Stimulated activated naive CD4-positive, alpha-beta T cell (primary cell): ENCODE data around the gene THBS1.

Experiments used
- DNase-seq, 6 experiments: peaks; one replicate each; lab custom pipeline; 2025; lab: John Stamatoyannopoulos, UW

Gene THBS1

DNA sequence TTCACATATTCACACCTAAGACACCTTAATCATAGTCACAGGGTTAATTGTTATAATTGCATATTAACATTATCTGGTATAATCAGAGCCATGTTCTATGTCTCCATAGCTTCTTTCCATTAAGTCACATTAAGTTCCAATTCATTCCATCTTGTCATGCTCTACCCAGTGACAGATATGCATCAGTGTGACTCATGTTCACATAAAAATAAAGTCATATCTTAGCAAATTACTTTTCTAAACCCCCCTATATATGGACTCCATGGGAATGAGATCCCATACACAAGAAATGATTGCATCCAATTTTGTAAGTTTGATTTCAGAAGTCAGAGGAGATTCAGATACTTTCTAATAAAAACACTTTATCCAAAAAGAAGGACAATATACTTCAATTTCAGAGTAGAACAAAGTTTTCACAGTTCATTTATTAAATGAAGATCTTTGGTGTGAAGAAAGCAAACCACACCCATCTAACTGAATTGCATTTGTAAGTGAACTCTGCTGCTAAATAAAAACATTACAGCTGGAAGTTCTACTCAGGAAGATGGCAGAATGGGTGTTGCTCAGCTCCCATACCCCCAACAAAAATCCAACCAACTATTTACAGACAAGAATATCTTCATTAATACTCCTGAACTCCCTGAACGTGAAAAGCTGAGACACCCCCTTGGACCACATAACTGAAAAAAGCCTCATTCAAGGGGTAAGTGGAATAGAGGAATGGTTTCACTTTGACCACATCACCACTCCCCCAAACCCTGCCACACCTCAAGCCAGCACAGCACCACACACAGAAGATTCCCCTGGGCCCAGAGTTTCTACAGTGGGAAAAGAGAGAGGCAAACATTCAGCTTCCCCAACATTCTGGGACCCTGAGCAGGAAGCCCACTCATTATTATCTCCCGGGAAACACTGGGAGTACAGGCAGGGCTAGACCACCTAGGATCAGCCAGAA is 27.6 kb downstream of the THBS1 start:
- no peak for DNase-seq

DNA sequence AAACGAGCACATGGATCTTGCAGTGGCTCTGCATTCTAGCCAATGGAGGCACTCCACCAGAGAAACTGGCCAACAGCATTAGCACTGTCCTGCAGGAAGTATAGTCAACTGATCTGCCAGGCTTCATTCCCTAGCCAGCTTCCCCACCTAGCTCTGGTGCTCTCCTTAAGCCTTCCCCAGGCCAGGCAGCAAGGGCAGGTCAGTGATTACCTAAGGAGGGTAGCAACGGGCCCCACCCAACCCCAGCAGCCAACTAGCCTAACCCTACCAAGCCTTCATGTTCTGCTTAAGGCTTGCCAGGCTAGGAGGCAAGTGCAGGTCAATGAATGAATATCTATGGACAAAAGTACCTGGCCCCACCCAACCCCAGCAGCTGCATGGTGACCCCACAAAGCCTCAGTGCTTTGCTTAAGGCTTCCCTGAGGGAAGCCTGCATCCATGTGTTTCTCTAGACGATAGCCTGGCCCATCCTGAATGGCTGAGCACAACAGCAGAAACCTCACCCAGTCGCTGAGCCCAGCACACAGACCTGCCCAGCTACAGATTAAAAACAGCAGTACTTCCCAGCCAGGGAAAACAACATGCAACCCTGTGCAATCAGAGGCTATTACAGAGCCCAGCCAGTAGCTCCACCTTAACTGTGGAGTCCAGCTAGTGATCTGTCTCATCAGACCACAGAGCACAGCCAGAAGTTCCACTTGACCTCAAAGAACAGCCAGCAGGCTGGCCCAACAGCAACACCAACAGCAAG is 28.5 kb downstream of the THBS1 start:
- DNase-seq = no peak

DNA sequence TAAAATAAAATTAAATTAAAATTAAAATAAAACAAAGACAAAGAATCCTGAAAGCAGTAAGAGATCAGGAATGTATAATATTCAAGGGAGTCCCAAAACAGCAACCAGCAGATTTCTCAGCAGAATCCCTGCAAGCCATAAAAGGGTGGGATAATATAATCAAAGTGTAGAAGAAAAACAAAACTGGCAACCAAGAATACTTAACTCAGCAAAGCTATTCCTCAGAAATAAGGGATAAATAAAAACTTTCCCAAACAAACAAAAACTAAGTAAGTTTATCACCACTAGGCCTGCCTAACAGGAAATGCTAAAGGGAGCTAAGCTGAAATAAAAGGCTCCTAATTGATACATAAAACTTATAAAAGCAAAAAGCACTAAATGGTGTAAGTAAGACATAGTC is 29.8 kb downstream of the THBS1 start:
- DNase-seq = no peak

DNA sequence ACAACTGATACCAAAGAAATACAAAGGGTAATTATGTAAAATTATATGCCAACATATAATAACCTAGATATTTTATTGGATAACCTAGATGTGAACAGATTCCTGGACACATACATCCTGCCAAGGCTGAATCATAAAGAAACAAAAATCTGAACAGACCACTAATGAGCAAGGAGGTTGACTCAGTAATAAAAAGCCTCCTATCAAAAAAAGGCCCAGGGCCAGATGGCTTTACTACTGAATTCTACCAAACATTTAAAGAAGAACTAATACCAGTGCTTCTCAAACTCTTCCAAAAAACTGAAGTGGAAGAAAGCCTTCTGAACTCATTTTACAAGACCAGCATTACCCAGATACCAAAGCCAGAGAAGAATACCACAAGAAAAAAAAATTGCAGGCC is 32.4 kb downstream of the THBS1 start:
- DNase-seq = no peak

DNA sequence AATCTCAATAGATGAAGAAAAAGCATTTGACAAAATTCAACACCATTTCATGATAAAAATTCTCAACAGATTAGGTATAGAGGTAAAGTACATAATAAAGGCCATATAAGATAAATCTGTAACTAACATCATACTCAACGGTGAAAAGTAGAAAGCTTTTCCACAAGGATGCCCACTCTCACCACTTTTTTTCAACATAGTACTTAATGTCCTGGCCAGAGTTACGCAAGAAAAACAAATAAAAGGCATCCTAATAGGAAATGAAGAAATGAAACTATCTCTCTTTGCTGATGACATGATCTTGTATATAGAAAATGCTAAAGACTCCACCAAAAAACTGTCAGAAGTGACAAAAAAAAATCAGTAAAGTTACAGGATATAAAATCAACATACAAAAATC is 33.0 kb downstream of the THBS1 start:
- DNase-seq = no peak

DNA sequence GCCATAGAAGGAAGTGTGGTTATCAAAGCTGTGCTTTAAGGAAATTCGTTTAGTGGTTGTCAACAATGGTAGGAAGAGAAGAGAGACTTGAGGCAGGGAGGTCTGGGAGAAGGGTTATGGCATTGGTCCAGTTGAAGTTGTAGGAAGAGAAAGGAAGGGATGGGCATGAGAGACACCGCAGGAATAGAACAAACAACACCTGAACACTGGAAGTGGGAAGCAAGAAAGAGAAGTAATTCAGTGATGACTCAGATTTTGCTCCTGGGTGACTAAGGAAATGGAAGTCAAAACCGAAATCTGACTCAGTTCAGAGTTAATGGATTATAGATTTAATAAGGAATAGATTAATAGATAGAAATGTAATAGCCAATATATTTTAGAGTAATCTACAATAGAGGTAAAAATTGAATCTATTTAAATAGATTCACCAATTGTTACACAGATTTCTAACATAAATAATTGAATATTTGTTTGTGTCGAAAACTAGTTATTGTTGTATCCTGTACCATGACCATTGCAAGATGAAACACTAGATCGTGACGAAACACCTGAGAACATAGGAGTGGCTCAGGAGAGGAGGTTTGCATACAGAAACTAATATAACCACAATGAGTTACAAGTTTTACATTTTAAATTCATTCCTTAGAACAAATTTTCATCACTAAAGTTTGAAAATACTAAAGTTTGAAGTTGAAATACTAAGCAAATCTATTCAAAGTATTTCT is 36.0 kb downstream of the THBS1 start:
- no peak for DNase-seq

DNA sequence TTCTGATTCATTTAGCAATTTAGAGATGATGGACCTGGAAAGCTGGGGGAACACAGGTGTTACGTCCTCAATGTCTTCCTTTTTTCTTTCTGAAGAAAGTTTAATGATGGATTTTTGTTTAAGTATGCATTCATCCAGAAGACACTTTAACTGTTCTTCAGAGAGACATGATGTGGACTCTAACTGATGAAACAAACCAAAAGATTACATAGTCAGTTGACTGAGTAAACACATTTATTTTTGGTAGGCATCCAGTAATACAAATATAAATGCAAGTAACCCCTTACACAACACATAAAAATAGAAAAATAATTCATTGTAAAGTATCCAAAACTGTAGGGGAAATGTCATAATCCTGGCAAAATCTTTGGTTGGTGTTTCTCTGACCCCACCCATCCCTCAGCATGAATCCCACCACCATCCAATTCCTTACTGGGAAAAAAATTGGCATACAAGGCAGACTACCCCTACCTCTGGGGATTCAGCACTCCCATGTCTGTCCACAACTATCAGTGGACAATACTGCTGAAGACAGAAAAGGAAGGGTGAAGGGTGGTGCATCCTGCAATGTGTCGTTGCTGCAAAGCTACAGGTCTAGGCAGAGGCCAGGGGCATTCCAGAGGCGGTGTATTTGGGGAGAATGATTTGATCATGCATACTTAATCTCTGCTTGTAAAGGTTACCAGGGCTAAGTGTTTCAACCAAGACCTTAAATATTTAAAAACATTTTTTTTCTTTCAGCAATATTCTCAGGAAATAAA is 37.4 kb downstream of the THBS1 start:
- DNase-seq = no peak

DNA sequence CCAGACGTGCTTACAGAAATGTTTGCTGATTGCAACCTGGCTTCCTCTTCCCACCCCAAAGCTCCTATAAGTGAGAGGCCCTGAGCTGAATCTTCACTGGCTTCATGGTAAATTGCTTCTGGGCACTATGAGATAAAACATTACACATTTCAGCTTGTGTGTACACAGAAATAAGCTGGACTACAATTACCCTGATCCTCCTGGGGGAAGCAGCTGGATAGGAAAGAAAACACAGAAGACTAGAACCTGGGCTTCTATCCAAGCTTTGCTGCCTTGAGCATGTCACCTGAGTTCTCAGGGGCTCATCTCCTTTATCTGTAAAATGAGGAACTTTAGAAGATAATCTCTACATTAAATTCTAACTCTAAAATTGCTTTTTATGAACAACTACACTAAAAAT is 40.3 kb downstream of the THBS1 start:
- DNase-seq = no peak

DNA sequence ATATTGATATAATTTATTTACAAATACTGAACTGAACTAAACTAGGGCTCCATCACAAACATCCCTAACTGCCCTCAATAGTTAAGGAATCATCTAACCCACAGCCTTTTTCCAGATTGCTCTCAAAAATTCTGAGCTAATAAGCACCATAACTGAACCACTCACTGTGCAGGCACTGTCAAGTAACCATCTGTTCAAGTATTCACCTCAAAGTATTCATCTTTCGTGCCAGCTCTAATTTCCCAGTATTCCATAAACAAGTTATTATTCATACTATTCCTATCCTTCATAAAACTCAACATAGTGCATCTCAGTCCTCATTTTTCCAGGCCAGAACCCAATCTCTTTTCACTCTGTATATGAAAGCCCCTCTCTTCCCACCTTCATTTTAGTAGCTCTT is 41.1 kb downstream of the THBS1 start:
- no peak for DNase-seq

DNA sequence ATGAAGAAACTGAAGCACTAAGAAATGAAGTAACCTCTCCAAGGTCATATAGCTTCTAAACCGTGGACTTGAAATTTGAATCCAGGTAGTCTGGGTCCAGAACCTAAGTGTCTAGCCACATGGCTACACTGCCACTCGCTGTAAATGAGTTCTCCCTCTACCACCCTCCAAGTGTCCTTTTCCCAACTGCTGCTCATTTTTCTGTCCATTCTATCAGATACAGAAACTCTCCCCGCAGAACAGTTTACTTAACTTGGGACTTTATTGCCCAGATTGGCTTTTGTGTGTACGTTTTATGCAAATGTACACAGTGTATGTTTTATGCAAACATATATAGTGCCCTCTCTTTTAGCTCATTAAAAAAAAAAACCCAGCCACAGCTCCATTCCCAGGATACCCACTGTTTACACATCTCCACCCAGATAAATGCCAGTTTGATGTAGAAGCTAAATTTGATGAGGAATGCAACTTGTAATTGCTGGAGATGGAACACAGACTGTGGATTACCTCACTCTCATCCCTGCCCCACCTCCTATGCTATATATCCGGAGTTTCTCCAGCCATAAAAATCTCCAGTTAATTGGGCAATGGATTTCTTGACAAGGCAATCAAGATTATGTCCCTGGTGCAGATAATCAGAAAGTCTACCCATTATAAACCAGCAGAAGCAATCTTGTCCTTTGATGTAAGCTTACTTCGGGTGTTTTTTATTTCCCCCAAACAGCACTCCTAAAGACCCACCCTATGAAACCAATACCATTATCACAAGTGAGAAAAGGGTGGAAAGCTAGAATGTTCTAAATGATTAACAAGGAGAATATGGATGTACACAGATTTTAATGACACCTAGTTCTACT is 42.0 kb downstream of the THBS1 start:
- DNase-seq = no peak

DNA sequence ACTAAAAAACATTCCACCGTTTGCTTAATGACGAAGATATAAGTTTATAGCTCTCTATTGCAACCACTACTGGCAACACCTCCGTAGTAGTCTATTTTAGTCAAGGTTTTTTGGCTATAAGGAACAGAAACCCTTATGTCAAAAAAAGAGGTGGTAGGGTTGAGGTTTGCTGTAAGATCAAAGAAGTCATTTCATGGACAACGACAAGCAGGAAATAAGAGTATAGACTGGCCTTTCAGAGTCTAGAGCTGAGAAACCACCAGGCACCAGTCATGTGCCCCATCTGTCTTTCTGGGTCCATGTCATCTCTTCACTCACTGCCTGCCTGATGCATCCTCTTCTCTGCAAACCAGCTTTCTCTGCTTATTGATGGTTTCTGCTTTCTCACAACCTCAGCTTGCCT is 42.7 kb downstream of the THBS1 start:
- DNase-seq = no peak

DNA sequence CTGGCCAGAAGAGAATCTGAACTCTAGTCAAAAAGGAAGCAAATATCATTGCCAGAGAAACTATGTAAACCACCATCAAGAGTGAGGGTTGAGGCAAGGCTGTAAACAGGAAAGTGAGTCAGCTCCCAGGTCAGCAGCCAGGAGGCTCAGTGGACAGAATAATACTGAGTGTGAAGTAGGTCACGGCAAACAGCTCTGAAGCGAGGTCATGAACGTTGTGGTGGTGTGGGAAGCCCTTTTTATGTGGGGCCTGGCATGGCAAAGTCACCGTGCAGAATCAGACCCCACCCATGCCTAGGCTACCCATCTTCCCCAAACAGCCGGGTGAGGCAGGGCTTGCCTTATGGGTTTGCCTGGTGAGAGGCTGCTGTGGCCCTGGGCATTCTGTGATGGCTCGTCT is 43.9 kb downstream of the THBS1 start:
- DNase-seq = no peak

DNA sequence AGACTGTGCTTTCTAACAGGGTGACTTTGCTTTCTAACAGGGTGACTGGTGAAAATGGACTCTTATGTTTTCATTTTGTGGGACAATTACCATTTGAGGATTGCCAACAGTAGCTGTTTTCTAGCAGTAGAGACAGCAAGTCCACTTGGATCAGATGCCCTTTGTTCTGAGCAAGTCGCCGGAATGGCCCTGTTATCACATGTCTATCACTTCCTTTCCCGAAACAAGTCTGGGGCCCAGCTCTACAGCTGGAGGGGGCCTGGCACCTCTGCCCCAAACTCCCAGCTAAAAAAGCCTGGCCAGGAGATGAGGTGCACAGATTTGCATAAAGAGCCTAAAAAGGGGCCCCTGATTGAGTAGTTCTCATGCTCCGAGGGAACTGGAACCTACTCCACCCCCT is 44.6 kb downstream of the THBS1 start:
- no peak for DNase-seq

DNA sequence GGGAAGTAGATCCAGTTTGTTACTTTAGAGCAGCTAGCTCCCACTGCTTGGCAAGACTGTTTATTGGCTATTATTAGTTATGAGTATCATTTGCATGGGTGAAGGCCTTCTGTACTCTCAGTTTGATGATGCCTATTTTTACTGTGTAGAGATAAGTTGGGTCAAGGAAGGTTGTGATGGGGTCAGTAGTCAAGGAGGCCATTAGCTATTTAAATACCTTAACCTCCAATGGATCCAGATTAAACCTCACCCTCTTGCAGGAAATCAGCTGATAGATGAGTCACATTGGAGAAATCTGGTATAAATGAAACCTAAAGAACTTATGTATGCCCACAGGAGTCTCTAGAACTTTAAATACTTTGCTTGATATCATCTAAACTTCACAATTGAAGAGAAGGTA is 45.0 kb downstream of the THBS1 start:
- DNase-seq = no peak

DNA sequence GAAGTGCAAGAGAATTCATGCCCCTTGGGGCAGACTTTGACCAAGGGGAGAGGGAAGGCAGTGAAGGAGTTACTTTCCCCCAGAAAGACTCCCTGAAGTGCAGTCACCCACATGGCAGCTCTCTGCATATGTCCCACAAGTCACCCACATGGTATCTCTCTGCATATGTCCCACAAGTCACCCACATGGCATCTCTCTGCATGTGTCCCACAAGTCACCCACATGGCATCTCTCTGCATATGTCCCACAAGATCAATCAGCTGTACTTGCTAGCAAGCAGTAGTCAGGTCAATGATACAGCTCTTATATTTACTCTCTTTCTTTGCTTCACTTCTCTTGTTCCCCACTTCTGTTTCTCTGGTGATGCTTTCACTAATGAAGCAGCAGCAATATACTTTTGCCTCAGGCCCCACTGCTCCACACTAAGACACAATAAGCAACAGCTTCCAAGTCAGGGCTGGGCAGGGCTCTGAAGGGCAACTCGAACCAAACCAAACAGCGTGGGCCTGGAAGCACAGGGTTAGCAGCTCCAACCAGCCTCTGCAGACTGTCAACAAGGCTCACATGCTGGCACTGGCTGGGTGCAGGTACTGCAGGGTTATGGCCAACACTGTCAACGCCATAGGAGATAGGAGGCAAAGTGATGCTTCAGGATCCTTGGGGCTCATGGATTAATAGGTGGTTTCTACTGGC is 46.7 kb downstream of the THBS1 start:
- no peak for DNase-seq

DNA sequence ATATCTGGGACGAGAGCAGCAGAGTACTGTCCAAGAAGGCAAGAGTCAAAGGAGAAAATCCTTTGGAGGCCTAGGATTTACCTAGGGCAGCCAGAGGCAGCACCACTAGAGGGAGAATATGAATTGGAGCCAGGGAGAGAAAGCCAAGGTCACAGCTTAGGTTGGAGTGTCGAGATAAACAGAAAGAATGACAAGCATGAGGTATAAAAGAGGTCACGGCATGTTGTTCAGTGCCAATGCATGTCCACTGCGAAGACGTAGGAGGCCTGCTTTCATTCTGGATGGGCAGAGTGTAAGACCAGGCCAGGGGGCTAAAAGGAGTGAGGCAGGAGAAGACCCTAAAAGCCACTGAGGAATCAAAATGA is 47.2 kb downstream of the THBS1 start:
- DNase-seq = no peak

DNA sequence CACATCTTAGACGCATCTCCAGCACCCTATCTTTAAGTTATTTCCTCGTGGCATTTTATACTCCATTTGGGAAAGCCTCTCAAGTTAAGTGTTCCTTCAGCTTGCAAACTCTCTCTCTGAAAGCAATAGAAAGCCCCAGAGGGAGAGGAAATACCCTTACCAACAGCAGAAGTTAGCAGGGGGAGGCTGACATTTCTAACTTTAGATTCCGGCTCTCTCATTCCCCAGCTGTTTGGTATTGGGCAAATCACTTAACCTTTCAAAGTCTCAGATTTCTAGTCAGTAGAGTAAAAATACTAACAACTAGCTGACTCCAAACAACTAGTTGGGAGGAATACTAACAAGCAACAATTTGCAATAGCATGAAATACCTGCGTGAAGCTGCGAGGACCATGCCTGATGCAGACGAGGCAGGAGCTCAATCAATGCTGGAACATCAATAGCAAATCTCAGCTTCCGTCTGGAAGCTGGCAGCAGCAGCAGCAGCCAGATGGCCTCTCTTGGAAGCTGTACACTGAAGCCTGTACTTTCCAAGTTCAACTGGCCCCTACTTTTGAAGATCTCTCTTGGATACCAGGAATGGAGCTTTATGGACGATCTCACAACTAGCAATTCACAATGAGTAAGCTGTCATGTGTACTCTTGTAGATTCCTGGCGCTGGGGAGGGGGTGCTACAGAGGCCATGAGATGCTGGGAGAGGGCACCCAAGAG is 47.8 kb downstream of the THBS1 start:
- no peak for DNase-seq

DNA sequence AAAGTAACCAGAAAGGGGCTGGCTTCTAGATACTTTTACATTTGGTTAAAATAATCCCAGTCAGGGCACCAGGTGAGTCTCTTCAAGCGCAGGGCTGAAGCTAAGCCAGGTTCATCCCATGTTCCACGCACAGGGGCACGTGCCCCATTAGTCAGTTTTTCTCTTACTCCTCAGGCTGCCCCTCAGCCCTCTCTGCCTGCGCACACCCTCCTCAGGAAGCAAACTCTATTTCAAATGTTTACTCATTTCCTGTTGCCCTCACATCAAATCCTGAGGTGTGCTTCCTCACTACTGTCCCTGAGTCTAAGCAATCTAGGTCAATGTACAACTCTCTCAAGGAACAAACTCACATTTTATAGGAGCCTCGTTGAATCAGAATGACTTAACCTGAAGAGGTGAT is 48.5 kb downstream of the THBS1 start:
- peak in 2 of 6 experiments; percentile 23 for DNase-seq

DNA sequence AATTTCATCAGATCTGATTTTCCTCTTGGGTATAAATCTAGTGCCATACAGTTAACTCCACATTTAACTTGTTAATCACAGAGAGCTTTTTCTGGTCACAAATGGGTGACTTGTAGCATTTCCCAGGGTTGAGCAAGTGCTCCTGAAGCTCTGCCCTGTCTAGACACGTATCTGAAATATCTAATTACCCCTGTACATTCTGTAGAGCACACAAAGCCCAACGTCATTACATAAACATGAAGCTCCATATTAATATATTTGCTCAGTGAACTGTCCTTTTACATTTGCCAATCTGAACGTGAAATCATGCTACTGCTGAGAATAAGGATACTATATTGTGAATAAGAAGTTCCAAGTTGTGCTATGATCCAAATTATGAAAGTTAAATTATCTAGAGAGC is 49.0 kb downstream of the THBS1 start:
- DNase-seq = no peak

DNA sequence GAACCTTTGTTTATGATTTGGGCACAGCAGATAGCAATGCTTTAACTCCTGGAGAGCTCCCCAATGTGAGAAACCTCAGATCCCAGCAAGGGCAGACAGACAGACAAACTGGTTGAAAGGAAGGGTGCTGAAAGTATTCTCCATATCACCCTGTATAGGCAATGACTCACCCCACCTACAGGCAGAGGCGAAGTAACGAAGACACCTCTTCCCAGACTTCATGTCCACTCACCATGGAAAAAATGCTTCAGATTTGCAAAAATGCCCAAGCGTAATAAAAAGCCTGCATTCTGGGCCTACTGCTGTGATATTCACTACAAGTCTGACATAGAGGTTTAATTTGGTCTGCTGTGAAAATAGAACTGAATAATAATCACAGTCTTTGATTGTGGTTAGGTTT is 50.5 kb downstream of the THBS1 start:
- DNase-seq = no peak
